Stimulated activated CD4-positive, alpha-beta T cell treated with anti-CD3 and anti-CD28 coated beads, Interleukin-15, amount 100 ng/mL, for 48 hours (primary cell): ENCODE data around the gene ACSM5.
"Not testable (repeated sequence)": the region's sequence is repeated elsewhere in the genome, so short reads cannot be mapped to it uniquely, and the experiment has no call there.

Experiments used
- DNase-seq, 2 donors: peaks; one replicate each; pipeline ENCODE4 v3.0.0-alpha.2; 2020; ENCODE audit warnings: low read depth in 2 of 2

The ACSM5 gene

DNA sequence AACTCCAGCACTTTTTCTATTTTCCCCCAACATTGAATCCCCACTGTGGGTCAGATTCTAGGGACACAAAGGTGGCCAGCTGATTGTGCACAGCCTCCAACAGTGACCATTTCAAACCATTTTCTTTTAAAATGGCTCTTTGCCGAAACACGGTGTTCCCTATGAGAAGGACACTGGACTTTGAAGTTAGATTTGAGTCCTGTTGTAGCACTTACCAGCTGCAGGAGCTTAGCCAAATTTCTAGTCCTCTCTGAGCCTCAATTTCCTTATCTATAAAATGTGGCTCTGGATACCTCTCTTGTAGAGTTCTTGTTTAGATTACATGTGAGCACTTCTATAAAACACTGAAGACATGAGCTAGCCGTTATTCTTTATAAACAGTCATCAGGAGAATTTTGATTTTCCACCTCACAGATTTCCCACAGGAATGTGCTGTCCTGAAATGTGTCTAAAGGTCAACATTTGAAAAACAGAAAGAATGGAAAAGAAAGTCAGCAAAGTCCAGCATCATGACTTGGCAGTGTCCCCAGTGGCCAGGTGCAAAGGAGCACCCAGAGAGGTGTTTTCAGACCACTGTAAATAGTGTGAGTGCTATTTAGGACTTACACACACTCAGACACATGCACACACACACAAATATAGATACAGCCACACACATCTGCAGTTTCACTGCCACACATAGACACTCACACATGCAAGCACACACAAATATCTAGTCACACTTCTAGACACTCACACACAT, 37.5 kb downstream of the ACSM5 start:
- DNase-seq = not testable (repeated sequence)

DNA sequence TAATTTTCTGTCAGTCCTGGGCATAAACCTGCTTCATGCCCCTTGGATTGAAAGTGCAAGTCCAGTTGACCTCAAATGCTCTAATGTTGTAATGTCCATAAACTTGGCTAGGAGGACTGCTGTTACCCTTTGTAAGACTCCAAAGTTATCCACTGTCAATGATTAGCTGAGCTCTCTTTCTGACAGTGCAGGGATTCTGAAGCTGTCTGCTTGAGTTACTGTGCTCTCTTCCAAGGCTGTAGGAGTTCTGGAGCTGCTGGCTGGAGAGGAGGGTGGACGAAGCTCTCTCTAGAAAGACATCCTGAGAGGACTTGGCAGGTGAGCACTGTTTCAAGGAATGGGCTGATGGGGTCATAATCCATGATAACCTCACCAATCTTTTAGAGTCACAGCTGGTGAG, 42.0 kb downstream of the ACSM5 start, which contains the start of gene ACSM2A:
Gene ACSM2A, plus strand, starts transcription at position 158 of the 400 bp plus-strand sequence. CDS start 8,594 bp downstream, outside the sequence.
- not testable (repeated sequence) for DNase-seq

DNA sequence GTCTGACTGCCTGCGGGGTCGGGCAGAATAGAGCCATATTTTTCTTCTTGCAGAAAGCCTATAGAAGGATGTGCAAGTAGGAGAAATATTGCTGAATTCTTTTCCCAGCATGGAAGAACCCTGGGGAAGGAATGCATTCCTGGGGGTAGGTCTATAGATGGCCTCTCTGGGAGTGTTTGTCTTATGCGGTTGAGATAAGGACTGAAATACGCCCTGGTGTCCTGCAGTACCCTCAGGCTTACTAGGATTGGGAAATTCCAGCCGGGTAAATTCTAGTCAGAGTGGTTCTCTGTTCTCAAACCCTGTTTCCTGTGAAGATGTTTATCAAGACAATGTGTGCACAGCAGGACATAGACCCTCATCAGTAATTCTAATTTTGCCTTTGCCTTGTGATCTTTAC, 44.3 kb downstream of the ACSM5 start:
- DNase-seq = not testable (repeated sequence)

GRCh38 chr16:20459227-20459626, 49.9 kb downstream of the ACSM5 start:
- DNase-seq = not testable (repeated sequence)

GRCh38 chr16:20460313-20460712, 51.0 kb downstream of the ACSM5 start:
- not testable (repeated sequence) for DNase-seq

- not testable (repeated sequence) for DNase-seq
These were observed 59.6 kb downstream of the ACSM5 start for GRCh38 chr16:20468954-20469353.

- not testable (repeated sequence) for DNase-seq
These were observed 60.6 kb downstream of the ACSM5 start for GRCh38 chr16:20469930-20470329.

- not testable (repeated sequence) for DNase-seq
These were observed 61.4 kb downstream of the ACSM5 start for GRCh38 chr16:20470732-20471131.

GRCh38 chr16:20477188-20477744, 67.9 kb downstream of the ACSM5 start:
- DNase-seq = not testable (repeated sequence)

- DNase-seq = not testable (repeated sequence)
These were observed 74.7 kb downstream of the ACSM5 start for GRCh38 chr16:20483989-20484388.

DNA sequence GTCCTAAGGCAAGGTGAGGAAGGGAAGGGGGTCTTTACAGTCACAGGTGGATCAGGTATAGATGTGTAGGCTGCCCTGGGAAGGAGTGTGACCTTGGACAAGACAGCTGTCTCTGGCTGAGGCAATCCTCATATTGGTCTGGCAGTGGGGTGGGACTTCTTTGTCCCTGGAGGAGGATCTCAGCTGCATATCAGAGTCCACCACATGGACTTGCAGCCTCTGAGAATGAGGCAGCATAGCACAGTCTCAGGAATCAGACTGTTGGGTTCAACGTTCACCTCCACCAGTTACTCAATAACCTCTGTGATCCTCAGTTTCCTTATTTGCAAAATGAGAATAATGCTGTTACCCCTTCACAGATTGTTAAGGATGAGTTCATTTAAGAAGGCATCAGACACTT, 75.4 kb downstream of the ACSM5 start:
- DNase-seq = no peak

DNA sequence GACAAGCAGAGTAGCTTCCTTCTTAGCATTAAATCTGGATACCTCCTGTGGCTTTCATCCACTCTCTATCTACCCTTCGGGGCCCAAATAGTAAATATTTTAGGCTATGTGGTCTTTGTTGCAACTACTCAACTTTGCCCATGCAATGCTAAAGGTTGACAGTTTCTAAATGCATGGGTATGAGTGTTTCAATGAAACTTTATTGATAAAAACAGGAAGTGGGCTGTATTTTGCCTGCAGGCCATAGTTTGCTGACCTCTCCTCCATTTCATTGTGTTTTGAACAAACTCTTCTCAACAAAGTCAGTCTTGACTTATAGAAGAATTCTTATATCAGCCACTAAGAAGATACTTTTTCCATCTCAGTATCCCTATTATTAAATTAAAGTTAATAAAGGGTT, 76.1 kb downstream of the ACSM5 start:
- DNase-seq = no peak
